ENCODE results near the gene NOS2. TPM values are rescaled to one million over a fixed set of nuclear protein-coding genes. Genes with fewer than 3 reads are reported as not detected.
"Not testable (repeated sequence)": the region's sequence is repeated elsewhere in the genome, so short reads cannot be mapped to it uniquely, and the experiment has no call there.

The NOS2 gene
- total RNA-seq, 1 experiment from 2014 or later: 1.4 TPM

DNA sequence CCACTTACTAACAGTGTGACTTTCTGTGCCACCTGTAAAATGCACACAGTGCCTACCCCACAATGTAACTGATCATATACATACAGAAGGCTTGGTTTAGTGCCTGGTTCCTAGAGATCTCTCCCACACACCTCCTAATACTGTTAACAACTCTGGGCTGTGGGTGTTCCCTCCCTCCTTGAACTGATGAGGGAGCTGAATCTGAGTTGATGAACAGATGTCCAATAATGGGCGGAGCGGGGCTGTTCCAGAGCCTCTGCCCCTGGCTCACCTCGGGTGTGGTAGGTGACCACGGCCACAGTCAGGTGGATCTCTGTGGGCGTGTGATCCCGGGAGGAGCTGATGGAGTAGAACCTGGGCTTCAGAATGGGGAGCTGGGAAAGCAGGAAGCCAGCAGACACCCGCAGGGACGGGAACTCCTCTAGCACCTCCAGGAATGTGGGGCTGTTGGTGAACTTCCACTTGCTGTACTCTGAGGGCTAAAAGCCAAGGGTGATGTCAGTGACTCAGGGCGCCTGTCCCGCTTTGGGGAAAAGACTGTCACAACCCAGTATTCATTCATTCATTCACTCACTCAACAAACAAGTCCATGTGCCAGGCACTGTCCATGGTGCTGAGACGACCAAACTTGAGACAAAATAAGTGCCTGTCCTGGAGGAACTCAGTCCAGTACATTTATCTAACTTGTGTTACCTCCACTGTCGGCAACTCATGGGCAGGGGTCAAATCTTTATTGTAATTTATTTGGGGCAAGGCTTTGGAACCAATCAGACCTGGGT lies 37.6 kb downstream of the NOS2 start (continued):
- TF ChIP-seq, protein P1, sequence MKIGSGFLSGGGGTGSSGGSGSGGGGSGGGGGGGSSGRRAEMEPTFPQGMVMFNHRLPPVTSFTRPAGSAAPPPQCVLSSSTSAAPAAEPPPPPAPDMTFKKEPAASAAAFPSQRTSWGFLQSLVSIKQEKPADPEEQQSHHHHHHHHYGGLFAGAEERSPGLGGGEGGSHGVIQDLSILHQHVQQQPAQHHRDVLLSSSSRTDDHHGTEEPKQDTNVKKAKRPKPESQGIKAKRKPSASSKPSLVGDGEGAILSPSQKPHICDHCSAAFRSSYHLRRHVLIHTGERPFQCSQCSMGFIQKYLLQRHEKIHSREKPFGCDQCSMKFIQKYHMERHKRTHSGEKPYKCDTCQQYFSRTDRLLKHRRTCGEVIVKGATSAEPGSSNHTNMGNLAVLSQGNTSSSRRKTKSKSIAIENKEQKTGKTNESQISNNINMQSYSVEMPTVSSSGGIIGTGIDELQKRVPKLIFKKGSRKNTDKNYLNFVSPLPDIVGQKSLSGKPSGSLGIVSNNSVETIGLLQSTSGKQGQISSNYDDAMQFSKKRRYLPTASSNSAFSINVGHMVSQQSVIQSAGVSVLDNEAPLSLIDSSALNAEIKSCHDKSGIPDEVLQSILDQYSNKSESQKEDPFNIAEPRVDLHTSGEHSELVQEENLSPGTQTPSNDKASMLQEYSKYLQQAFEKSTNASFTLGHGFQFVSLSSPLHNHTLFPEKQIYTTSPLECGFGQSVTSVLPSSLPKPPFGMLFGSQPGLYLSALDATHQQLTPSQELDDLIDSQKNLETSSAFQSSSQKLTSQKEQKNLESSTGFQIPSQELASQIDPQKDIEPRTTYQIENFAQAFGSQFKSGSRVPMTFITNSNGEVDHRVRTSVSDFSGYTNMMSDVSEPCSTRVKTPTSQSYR (CRISPR knock-in tag; IDR thresholded peaks at IDR 0.05): no peak
- TF ChIP-seq TP53 (CRISPR knock-in tag; IDR thresholded peaks at IDR 0.05): no peak
- TF ChIP-seq NFYB (CRISPR knock-in tag; conservative IDR thresholded peaks at IDR 0.05; ENCODE audit: low read depth): no peak
- no peak for TF ChIP-seq TCF7 (CRISPR knock-in tag; IDR thresholded peaks at IDR 0.05; ENCODE audit: low read depth)
- TF ChIP-seq, protein P2, sequence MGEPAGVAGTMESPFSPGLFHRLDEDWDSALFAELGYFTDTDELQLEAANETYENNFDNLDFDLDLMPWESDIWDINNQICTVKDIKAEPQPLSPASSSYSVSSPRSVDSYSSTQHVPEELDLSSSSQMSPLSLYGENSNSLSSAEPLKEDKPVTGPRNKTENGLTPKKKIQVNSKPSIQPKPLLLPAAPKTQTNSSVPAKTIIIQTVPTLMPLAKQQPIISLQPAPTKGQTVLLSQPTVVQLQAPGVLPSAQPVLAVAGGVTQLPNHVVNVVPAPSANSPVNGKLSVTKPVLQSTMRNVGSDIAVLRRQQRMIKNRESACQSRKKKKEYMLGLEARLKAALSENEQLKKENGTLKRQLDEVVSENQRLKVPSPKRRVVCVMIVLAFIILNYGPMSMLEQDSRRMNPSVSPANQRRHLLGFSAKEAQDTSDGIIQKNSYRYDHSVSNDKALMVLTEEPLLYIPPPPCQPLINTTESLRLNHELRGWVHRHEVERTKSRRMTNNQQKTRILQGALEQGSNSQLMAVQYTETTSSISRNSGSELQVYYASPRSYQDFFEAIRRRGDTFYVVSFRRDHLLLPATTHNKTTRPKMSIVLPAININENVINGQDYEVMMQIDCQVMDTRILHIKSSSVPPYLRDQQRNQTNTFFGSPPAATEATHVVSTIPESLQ (CRISPR knock-in tag; IDR thresholded peaks at IDR 0.05): no peak
- TF ChIP-seq, protein P3, sequence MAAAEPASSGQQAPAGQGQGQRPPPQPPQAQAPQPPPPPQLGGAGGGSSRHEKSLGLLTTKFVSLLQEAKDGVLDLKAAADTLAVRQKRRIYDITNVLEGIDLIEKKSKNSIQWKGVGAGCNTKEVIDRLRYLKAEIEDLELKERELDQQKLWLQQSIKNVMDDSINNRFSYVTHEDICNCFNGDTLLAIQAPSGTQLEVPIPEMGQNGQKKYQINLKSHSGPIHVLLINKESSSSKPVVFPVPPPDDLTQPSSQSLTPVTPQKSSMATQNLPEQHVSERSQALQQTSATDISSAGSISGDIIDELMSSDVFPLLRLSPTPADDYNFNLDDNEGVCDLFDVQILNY (CRISPR knock-in tag; IDR thresholded peaks at IDR 0.05): no peak
- no peak for TF ChIP-seq NR2C2 (CRISPR knock-in tag; IDR thresholded peaks at IDR 0.05)
- TF ChIP-seq, protein P4, sequence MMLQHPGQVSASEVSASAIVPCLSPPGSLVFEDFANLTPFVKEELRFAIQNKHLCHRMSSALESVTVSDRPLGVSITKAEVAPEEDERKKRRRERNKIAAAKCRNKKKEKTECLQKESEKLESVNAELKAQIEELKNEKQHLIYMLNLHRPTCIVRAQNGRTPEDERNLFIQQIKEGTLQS (CRISPR knock-in tag; conservative IDR thresholded peaks at IDR 0.05): no peak
- TF ChIP-seq ELF4 (CRISPR knock-in tag; IDR thresholded peaks at IDR 0.05; ENCODE audit: low read depth): no peak
- TF ChIP-seq, protein P5, sequence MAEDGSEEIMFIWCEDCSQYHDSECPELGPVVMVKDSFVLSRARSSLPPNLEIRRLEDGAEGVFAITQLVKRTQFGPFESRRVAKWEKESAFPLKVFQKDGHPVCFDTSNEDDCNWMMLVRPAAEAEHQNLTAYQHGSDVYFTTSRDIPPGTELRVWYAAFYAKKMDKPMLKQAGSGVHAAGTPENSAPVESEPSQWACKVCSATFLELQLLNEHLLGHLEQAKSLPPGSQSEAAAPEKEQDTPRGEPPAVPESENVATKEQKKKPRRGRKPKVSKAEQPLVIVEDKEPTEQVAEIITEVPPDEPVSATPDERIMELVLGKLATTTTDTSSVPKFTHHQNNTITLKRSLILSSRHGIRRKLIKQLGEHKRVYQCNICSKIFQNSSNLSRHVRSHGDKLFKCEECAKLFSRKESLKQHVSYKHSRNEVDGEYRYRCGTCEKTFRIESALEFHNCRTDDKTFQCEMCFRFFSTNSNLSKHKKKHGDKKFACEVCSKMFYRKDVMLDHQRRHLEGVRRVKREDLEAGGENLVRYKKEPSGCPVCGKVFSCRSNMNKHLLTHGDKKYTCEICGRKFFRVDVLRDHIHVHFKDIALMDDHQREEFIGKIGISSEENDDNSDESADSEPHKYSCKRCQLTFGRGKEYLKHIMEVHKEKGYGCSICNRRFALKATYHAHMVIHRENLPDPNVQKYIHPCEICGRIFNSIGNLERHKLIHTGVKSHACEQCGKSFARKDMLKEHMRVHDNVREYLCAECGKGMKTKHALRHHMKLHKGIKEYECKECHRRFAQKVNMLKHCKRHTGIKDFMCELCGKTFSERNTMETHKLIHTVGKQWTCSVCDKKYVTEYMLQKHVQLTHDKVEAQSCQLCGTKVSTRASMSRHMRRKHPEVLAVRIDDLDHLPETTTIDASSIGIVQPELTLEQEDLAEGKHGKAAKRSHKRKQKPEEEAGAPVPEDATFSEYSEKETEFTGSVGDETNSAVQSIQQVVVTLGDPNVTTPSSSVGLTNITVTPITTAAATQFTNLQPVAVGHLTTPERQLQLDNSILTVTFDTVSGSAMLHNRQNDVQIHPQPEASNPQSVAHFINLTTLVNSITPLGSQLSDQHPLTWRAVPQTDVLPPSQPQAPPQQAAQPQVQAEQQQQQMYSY (CRISPR knock-in tag; IDR thresholded peaks at IDR 0.05): no peak
- TF ChIP-seq, protein P6, sequence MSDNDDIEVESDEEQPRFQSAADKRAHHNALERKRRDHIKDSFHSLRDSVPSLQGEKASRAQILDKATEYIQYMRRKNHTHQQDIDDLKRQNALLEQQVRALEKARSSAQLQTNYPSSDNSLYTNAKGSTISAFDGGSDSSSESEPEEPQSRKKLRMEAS (CRISPR knock-in tag; IDR thresholded peaks at IDR 0.05): peak; percentile 46; the same call in 1 of the 2 replicates
- TF ChIP-seq ZNF416 (CRISPR knock-in tag; IDR thresholded peaks at IDR 0.05): no peak

DNA sequence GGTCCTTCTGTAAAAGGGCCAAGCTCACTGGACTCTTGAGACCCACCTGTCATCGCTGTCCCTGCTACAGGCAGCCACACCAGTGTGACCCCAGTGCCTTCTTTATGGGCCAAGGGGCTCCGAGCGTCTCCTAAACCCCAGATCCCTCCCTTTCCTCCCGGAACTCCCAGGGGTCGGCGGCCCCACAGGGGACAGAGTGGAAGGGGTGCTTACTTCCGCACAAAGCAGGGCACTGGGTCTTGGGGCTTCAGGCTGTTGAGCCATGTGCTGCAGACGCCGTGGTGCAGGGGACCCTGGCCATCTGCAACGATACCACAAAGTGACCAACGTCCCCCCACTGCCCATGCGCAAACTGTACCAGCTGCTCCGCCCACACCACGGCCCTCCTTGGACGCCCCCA lies 39.4 kb downstream of the NOS2 start:
- POLR2A ChIA-PET; ATAC-seq; H3K4me3 Mint-ChIP-seq; DNase-seq (ENCODE audit: low spot score); H3K36me3 Mint-ChIP-seq; H3K4me1 Mint-ChIP-seq; H3K27me3 Mint-ChIP-seq (ENCODE audit: low read depth); H3K27ac Mint-ChIP-seq; H3K9me3 Mint-ChIP-seq: not testable (repeated sequence)
- CTCF ChIA-PET: interaction anchor here (1.2 to 5.7 kb wide), 8 partner anchors 9 to 122 kb away, joined by 4 to 149 read pairs (median 9); no protein-coding TSS in a partner anchor

All from WTC11 (cell line).